SK-N-DZ (cell line): ENCODE results near the gene SEMA4D.
A peak's percentile ranks its signal among the peaks of the same experiment; 100 is the strongest.

ENCODE experiments used
- DNase-seq: peaks from one replicate; pipeline ENCODE4 v3.0.0-alpha.2; 2015; ENCODE audit warnings: low spot score

Gene SEMA4D

DNA sequence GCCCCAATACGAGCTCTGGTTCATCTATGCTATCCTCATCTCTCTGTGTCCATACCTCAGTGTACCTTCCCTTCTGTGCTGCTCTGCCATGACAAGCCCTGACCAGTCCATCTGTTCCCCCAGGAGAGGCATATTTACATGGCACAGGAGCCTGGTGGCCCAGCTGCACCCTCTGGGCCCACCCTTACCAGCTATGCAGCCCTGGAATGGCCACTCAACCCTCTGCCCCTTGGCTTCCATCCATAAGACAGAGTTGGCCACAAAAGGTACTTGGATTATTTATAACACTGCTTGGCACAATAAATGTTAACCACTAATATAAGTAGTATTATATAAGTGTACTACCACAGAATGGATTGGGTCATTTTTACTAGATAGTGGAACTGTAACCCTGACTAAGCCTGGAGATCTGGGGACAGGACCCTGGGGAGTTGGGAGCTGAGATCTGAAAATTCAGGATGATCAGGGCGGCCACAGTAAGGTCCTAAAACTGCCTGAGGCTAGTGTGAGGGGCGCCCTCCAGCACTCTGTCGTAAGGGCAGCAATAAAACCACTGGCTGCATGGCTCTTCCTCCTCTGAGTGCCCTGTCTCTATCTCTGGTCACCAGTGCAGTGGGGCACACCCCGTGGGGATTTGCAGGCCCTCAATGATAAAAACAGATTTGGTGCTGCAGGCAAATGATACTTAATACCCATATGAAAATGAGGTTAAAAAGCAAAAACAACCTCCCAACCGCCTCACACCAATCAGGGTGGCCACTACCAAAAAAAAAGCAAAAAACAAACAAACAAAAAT, 65.8 kb downstream of the SEMA4D start:
- no peak for DNase-seq

DNA sequence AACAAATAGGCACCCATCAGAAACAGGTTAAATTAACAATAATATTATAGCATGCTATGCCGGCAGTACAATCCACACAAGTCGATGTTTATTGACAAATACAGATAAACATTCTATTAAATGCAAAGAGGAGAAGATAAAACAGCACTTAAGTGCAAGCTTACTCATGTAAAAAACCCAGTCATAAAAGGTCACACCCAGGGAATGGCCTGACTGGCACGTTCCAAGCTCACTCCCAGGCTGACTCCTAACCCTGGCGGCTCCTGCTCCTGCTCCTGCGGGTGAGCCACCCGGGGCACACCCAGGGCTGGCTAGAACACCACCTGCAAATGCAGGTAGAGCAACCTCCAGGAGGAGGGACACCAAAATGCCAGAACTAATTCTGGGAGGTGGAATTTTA, 66.9 kb downstream of the SEMA4D start:
- no peak for DNase-seq

DNA sequence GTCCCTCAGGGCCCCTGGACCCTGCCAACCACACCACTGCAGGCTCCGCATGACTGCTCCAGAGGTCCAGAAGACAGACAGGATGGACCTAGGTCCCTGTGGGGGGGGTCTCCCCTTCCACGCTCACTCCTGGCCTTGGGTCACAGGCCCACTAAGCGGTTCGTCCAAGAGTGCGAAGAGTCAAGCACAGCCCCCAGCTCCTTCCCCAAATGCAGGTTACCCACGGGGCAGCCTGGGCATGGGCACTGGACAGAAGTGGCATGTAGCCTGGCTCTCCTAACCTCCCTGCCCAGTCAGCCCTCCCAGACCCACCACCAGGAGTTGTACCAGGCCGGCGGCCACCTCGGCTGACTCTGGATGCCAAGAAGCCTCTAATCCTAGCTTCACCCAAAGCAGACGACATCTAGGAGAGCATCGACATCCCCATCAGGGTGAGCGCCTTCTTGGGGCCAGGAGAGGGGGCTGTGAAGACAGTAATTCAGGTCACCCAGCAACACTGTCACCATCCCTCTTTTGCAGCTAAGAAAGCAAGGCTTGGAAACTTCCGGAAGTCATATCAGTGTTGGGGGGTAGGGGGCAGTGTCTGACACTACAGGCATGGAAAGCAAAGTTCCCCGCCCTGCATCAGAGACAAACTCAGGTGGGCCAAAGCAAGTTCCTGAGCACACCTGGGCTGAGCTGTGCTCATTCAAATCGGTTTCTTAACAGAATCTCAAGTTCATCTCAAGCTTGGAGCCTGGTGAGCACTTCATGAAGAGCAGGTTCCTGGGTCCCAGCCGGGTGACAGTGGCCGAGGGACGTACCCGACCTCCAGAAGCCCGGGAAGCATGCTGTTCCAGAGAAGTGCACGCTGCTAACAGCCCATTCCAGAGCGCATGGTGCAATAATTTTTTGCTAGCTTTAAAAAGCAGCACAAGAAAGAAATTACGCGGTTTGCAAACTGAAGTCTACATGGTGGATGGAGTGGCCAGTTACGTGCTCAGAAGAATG, 68.7 kb downstream of the SEMA4D start:
- DNase-seq, result no peak

DNA sequence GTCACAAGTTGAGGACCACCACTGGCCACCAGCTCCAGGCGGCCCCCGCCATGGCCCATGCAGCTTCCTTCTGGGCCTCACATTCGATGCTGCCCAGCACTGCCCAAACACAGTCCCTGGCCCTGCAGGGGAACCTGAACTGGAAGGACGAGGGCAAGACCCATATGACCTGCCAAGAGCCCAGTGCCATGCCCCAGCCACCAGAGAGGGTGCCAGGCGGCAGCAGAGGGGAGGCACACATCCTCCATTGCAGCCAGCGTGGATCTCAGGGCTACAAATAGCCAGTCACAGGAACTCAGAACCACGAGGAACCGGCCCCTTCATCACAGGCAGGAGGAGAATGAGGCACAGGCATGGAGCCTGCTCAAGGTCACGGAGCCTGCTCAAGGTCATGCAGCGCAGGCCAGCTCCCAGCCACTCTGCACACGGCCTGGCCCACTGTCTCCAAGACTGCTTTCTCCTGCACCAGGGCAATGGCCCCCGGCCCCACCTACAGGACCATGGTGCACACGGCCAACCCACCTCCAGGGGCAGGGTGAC, 69.6 kb downstream of the SEMA4D start:
- DNase-seq, result no peak

DNA sequence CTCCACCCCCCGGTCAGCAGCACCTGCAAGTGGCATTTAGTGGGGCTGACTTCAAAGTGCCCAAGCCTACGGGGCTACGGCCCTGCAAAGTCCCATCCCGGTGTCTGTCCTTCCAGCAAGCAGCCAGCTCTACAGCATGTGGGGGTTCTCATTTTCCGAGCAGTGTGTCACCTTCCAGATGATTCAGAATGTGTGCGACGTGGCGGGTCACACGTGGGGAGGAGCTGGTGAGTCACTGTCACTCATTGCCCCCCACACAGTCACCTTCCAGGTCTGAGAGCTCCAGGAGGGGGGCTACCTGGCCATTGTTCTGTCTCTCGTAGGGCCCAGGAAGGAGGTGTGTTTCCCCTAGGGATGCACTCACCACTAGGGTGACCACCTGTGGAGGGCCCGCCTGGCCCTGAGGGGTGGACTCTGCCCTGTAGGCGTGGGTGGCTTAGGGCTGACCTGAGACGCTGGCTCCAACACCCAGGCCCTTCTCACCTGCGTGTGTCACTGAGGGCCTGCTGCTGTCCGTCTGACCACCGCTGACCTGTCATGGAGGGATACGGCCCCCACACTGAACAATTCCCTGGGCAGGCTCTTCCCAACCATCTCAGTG, 70.2 kb downstream of the SEMA4D start:
- no peak for DNase-seq

DNA sequence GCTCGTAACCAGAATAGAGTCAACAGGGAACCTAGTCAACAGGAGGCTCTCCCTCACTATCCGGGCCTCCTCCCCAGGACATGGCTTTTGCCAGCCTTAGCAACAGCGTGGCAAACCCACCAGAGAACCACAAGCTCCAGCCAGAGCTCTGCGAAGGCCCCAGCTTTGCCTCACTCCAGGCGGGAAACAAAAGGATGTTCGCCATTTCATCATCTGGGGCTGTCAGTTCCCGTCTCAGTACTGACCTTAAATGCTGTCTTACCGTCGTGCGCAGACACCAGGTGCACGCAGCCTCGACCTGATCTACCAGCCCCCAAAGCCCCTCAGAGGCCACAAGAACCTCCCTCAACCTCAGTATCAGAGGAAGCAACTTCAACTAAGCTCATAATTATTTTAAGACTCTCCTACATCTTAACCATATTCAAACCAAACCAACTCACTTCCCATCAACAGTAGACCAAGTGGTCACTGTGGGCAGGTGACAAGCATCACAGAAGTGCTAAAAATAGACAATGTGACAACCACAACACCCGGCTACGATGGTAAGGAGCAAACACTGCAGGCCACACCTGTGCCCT, 71.4 kb downstream of the SEMA4D start:
- DNase-seq, result no peak

DNA sequence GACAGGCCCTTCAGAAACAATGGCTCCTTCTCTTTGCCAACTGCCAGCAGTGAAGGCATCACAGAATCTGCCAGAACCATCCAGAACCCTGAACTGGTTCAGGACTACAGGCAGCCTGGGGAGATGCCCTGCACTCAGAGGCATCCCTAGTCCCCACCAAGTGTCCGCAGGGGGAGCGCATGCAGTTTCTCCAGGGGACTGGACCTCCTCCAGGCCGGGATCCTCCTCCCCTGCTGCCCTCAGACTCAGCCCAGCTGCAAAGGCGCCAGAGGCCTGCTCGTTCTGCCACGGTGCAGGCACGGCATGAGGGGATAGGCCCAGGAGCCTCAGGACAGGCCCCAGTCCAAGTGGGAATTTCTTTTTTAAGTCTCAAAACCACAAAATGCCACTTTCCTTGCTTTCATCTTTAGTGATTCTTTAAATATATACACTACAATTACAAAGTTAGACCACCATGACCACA, 72.0 kb downstream of the SEMA4D start:
- no peak for DNase-seq

DNA sequence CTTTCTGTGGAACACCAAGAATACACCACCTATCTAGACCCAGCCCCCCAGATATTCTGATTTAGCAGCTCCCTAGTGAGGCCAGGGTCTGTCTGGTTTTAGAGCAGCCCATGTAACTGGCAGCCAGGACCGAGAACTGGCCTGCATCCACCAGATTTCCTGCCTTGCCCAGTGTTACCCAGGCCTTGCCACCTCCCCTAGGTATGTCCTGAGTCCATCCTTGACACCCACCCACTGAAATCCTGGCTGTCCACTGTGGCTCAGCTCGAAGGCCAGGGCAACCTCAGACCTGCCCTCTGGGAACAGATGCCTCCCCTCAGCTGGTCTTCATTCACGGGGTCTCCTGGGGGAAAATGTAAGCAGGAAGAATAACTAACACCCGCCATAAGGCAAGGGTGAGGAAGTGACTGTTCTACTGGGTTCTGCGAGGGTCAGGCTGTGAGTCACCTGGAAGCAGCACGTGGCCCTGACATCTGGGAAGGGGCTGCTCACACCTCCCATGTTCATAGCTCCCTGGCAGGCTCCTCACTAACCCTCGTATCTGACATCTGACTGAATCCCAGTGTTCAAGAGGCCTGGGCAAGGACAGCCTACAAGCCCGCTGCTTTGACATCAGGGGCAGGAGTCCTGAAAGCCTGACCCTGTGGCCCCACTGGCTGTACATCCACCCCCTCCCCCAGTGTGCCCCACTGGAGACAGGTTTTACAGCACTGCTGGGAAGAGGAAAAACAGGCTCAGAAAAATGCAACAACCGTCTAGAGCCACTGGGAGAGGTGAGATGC, 72.7 kb downstream of the SEMA4D start:
- DNase-seq, result no peak

DNA sequence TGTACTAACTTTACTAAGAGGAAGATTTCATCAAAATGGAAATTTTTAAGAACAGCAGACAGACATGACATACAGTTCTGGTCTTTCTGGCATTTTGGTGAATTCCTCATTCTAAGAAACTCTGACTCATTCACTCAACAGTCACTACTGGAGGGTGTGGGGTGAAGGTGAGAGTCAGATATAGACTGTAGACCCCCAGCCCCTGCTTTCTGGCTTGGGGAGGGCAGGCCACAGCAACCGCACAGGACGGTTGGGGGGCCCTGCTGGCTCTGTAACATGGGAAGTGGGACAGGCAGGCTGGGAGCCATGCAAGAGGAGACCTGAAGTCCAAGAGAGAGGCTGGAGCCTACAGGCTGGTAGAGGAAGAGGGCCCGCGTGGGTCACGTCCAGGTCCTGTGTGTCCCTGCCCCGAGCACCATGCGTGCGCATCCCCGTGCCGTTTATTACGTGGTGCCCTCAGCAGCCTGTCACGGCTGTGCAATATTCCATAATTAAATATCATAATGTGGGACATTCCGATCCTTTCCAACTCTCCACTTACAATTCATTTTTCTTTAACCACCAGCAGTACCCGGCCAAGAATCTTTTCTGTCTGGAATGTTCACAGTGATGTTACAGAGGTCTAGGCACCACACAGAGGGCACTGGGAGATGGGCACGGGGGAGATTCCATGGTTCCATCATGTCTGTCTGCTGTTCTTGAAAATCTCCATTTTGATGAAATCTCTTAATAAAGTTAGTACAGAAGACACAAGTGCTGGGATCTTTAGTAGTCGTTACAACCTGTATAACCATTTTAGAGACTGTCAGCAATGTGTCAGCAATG, 75.5 kb downstream of the SEMA4D start:
- DNase-seq, result no peak

DNA sequence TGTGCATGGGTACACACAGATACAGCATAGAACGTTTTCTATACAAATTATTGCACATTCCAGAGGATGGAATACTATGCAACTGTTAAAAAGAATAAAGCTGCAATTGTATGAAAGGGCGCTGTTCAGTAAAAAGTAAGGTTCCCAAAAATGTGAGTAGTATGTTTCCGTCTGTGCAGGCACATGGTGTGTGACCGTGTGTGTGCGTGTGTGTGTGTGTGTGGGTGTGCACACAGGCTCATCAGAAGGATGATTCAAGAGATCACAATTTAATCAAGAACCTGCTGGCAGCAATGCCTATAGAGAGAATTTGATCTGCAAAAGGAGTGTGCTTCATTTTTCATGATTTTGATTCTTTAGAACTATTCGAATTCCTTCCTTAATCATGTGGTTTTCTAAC, 76.3 kb downstream of the SEMA4D start:
- DNase-seq, result no peak

DNA sequence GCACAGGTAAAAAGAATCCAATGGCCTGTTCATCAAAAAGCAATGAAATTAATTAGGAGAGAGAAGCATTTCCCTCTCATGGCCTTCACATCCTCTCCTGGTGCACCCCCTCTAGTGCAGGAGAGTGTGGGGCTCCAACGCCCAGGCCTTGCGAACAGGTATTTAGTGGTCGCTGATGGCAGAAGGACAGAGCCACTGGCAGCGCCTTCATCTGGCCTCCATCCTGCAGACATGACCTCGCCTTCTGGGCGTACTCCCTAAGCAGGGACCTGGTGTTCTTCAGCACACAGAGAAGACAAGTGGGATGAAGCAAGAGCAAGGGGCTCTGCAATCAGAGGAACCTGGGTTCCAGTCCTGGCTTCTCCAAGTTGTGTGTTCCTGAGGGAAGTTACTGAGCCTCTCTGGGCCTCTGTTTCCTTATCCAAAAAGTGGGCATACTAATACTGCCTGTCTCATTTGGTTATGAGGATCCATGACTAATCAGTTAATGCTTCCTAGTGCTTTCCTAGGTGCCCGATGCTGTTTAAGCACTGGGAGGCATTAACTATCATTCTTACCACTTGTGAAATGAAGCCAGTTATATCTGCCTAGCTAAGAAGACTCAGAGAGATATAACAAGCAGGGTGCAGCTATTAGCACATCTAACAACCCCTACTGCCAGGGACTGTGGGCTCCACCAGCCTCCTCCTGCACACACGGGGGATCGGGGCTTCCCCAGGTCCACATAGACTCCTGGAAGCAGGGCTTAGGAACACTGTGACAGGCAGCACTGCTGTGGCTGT, 77.3 kb downstream of the SEMA4D start:
- no peak for DNase-seq

DNA sequence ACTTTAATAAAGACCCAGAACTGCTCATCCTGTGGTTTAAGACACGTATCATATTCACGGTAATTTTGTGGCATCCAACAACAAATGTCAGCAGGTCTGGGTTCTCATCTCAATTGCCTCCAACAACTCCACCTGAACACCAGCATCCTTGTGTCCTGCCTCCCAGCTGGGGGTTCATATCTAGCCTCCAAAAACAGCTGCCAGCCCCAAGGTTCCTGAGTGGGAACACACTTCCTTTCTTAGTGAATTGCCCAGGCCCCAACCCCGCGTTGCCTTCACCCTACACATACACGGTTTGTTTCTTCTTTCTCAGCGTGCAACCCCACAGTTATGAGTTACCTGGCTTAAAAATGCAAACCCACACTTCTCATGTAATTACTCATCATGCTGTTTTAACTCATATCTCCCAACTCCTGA, 77.9 kb downstream of the SEMA4D start:
- DNase-seq, result no peak

DNA sequence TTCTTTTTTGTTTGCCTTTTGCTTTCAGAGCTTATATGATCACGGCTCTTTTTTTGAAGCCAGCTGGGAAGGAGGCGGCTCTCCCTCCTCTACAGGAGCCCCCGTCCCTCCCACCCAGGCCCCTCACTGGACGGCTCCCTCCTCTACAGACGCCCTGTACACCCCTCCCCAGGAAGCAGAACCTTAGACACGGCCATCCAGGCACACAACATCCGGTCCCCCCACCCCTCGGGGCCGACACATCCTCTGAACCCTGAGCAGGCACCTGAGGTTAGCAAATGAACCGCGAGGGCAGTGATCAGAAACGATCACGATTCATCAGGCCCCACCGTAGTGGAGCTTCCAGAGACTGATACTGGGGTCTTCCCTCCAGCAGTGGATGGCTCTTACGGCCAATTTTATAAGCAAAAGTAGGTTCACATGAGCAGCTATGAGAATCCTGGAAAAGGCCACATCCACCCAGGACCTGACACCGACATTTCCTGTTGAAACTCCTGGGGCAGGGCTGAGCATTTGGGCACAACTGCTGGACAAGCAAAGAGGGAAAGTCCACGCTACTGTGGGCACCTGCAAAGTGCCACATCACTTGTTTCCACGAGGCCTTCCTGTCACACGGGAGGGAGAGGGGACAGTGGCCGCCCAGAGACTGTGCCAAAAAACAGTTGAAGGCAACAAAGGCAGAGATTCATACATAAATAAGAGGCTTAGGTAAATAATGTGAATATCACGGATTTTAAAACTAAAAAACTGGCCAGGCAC, 78.9 kb downstream of the SEMA4D start:
- DNase-seq, result no peak

DNA sequence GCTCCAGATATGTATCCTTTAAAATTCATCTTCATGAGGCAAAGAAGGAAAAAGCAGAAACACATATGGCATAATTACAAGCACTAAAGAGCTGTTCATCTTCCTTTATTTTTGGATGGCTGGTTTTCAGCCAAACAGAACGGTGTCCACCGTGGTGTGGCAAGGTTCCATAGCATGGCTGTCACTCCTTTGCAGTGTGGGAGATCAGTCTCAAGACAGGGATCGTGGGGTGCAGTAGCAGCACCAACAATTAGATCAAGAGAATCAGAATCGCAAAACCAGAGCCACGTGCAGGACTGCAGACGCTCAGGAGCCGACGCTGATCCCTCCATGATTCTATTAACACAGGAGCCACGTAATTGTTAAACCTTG, 79.5 kb downstream of the SEMA4D start:
- peak; percentile 26 for DNase-seq

DNA sequence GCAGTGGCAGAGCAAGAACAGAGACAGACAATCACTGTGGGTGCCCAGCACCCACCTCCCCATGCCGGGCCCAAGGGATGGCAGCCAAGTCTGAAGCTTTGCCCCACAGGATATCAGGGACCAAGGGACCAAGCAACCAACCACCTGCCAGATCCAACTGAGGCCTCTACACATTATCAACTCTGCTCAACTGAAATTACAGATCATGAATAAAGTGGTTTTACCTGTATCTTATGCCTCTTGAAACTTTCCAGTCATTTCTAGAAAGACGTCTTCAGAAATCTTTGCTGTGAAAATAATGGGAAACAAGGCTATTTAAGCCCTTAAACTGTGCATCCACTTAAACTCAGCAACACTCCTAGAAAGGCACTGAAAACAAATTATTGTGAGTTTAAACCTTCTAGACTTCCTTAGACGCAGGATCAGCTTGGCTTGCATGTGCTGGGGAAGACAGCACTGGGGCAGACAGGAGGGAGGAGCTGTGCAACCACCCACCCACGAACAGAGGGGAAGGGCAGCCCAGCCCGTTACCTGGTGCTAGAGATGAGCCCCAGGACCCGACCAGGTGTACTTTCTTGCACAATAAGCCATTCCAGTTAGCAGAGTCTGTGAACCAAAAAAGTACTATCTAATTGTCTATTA, 80.0 kb downstream of the SEMA4D start:
- DNase-seq, result no peak

DNA sequence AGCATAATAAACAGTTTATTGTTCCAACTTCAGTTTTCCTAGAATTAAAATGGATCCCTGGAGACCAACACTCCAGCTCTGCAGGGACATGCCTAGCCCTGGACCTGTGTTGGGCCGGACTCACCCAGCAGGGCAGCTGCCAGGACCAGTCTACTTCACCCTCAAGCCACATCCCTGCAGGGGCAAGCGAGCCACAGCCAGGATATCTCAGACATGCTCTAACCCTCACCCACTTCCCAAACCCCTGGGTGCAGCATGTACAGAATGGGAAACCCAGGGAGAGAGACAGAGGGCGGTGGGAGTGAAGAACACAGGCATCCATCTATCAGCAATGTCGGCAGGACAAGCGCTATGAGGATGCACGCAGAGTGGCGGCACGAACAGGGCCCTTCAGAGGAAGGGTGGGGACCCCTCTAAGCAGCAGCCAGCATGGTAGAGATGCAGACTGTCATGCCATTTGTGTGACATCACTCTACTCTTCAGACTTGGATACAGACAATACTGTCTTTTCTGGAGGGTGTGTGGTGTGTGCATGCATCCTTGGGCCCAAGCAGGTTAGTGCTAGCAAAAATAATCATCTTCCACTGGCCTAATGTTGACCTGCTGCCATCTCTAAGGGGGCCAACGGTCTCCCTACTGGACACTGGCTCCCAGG, 83.1 kb downstream of the SEMA4D start:
- DNase-seq, result no peak

DNA sequence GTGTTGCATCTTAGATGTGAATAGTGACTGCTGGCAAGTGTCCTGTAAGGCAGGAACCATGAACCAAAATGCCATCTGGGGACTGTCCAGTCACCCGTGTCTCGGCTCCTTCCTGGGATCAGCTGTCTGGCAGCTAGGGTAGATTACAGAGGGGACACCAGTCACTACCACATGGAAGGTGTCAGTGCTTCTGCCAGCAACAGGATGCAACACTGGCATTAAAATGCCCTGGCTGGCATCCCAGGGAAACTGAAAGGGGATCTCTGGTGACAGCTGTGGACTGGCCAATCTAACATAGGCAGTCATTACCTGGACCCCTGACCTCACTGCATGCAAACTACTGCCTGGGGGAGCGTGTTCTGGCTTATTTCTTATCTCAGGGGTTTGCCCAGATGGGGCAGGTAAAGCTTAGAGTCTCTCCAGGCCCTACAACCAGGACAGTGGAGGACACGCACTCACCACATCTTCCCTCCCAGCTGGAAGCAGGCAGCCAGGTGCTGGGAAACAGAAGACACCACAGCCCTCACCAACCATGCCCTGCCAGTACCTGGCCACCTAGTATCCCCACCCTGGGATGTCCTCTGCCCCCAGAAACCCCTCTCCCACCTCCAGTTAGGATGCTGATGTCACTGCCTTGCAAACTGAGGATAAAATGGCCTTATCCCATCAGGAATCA, 83.8 kb downstream of the SEMA4D start:
- no peak for DNase-seq
